Psoas muscle (tissue), 8 donors: Measurements from ENCODE around the gene KDM4F. TPM values are rescaled to one million over a fixed set of nuclear protein-coding genes. Genes with fewer than 3 reads are reported as not detected.

Experiments used
- ATAC-seq, 4 donors: fragments of 200-7000 bp; cut with Tn5 transposase; one replicate each; pipeline ENCODE4 v1.9.1; 2020; ENCODE audit warnings: moderate library complexity in 3 of 4, mild to moderate bottlenecking in 2 of 4
- DNase-seq, 2 donors: peaks; one replicate each; pipeline ENCODE4 v3.0.0-alpha.2; 2020
- H3K27ac ChIP-seq: fragments of 200-600 bp; one replicate; pipeline ENCODE4 v1.8.0; 2022
- H3K27me3 ChIP-seq, 3 donors: fragments of 200-600 bp in 1 of 3; one replicate each; pipeline versions ENCODE4 v1.6.1 to v1.8.0; 2013 to 2022; ENCODE audit warnings: low read length in 2 of 3, mild to moderate bottlenecking in 2 of 3, moderate library complexity in 1 of 3; ENCODE audit not compliant: insufficient read depth in 3 of 3
- H3K36me3 ChIP-seq, 2 donors: fragments of 200-600 bp in 1 of 2; one replicate each; pipeline versions ENCODE4 v1.6.1 to v1.8.0; 2013 to 2022; ENCODE audit warnings: low read depth in 1 of 2, mild to moderate bottlenecking in 1 of 2, moderate library complexity in 1 of 2; ENCODE audit not compliant: insufficient read depth in 1 of 2
- H3K4me1 ChIP-seq: fragments of 200-600 bp; one replicate; pipeline ENCODE4 v1.8.0; 2022
- H3K4me3 ChIP-seq: fragments of 200-600 bp; one replicate; pipeline ENCODE4 v1.8.0; 2022; ENCODE audit warnings: mild to moderate bottlenecking
- H3K9me3 ChIP-seq: fragments of 200-600 bp; one replicate; pipeline ENCODE4 v1.8.0; 2022
- WGBS, 3 donors: extraction: QIAGEN DNeasy Blood & Tissue Kit; methylation state at CpG; one replicate each; pipeline versions ENCODE4 v1.1.6 to v1.1.7; 2013; 5-methylcytosine and 5-hydroxymethylcytosine counted together
- intact Hi-C, 2 donors: fragments of 100-400 bp; cut with DNase I; formaldehyde crosslinking; loops; one replicate each; pipeline versions ENCODE4 v1.11.0 to v1.14.2; 2022
- polyA plus RNA-seq, 3 donors: library from polyadenylated mRNA; stranded (reverse); fragments of 200-250 nt; gene quantifications; one replicate each; pipeline ENCODE4 v1.2.3, GENCODE V29; 2013
- total RNA-seq, 4 donors: library from RNA; stranded (reverse); fragmentation: NEBNext Ultra II Directional in 2 of 4; extraction: Animal tissue kit (Norgen Biotek cat#: 25700) in 2 of 4; gene quantifications; one replicate each; pipeline versions ENCODE4 v1.2.1 to v1.2.4, GENCODE V29; 2021 to 2023
- TF ChIP-seq, protein P1 (sequence below): fragments of 200-600 bp; IDR thresholded peaks from one replicate; pipeline ENCODE4 v1.8.0; 2022; ENCODE audit warnings: antibody characterized with exemption
- donor health status: healthy with polysubstance abuse.
- donor health status: DM: no; HTN: no; CAD: no; lungs with moderate emphysema.
- donor health status: Bipolar disorder and iron deficiency.
- donor health status: healthy.
- donor health status: DM: yes; HTN: yes; CAD: no.
- donor health status: DM: no; HTN: no; CAD: no.
- donor health status: DM: no; HTN: no; CAD: no.
- donor health status: DM: yes; HTN: yes; CAD: no.

KDM4F gene
- total and polyA plus RNA-seq, 7 donors, result not detected

DNA sequence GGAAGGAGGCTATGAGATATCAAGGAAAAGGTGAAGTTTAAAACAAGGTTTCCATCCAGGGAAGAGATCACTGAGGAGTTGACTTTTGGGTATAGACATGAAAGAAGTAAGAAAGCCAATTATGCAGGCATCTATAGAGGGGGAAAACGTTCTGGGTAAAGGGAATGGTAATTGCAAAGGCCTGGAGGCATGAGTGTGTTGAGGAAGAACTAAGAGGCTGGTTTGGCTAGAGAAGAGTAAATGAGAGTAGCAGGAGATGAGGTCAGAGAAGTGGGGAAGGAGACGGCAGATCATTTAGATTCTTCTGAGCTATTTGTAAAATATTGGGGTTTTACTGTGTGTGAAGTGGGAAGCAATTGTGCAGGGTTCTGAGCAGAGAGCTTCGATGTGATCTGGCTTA is 48.0 kb downstream of the KDM4F start:
- Histone ChIP-seq H3K36me3 (no peaks in the 10 kb centered on the region), H3K4me3 (no peak overlapping the region), H3K27ac (peak overlapping the region; percentile 90), H3K9me3 (no peaks in the 10 kb centered on the region), H3K4me1 (peaks cover 68% of the 10 kb centered on the region), H3K27me3 (no peaks in the 10 kb centered on the region)
- DNase-seq (no peak), ATAC-seq (no peak)
- TF ChIP-seq, protein P1, sequence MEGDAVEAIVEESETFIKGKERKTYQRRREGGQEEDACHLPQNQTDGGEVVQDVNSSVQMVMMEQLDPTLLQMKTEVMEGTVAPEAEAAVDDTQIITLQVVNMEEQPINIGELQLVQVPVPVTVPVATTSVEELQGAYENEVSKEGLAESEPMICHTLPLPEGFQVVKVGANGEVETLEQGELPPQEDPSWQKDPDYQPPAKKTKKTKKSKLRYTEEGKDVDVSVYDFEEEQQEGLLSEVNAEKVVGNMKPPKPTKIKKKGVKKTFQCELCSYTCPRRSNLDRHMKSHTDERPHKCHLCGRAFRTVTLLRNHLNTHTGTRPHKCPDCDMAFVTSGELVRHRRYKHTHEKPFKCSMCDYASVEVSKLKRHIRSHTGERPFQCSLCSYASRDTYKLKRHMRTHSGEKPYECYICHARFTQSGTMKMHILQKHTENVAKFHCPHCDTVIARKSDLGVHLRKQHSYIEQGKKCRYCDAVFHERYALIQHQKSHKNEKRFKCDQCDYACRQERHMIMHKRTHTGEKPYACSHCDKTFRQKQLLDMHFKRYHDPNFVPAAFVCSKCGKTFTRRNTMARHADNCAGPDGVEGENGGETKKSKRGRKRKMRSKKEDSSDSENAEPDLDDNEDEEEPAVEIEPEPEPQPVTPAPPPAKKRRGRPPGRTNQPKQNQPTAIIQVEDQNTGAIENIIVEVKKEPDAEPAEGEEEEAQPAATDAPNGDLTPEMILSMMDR, result no peak
- intact Hi-C loops, result no loop called here
- WGBS, 3 donors, result 43 to 62% (median 47%) methylated on average over 3 of the region's 3 CpGs

DNA sequence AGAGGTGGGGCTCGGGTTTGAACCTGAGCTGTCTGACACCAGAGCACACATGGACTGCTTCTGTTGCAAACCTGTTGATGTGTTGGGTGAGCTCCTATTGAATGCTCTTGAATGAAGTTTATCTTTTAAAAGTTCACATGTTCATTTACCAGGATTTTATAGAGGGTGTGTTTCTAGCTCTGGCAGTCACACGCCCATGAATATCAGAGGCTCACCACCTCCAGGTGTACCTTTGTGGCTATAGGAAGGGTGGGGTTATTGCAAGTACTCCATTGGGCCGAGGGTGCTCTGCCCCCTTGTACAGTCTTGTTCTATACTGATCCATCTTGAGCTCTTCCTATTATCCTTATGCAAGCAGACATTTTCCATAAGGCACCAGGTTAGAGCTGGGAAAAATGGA is 49.6 kb downstream of the KDM4F start:
- H3K27me3 ChIP-seq, result no peaks in the 10 kb centered on the region
- DNase-seq, result no peak
- H3K9me3 ChIP-seq, result no peaks in the 10 kb centered on the region
- peak overlapping the region; percentile 94 for H3K27ac ChIP-seq
- no peaks in the 10 kb centered on the region for H3K36me3 ChIP-seq
- intact Hi-C loops, result no loop called here
- TF ChIP-seq, protein P1, result no peak
- WGBS, 3 donors, result 94 to 97% (median 95%) methylated on average over 3 of the region's 3 CpGs
- peaks cover 66% of the 10 kb centered on the region for H3K4me1 ChIP-seq
- no peak for ATAC-seq
- no peak overlapping the region for H3K4me3 ChIP-seq

DNA sequence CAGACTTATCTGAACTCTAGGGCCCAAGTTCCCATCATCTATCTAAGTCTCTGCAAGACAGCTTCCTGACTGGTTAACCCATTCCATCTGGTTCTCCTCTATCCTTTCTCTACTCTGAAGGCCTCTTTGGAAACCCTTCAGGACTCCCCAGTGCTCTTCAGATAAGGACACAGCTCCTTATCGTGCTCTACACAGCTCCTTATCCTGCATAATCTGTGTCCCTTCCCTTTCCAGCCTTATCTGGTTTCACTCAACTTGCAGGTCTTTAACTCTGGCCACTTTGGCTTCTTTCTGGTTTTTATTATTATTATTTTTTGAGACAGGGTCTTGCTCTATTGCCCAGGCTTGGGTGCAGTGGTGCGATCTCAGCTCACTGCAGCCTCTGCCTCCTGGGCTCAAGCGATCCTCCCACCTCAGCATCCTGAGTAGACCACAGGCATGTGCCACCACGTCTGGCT is 51.0 kb downstream of the KDM4F start:
- peaks cover 66% of the 10 kb centered on the region for H3K4me1 ChIP-seq

More for the DNA sequence above, 51.0 kb downstream of the KDM4F start:
- Histone ChIP-seq H3K27ac (peak overlapping the region; percentile 94), H3K27me3 (no peaks in the 10 kb centered on the region), H3K4me3 (no peak overlapping the region), H3K9me3 (no peaks in the 10 kb centered on the region), H3K36me3 (no peaks in the 10 kb centered on the region)
- intact Hi-C loops, result no loop called here
- DNase-seq, result no peak
- TF ChIP-seq, protein P1, result no peak
- no peak for ATAC-seq
- 62 to 83% (median 63%) methylated on average over 4 of the region's 4 CpGs for WGBS, 3 donors

Other genes with a start within 250 kb of the KDM4F start
- 10 to 100 TPM; 81.4 to 91.6 (median 83.3) TPM for gene CWC15, start 75.9 kb upstream of the KDM4F start, total RNA-seq
- 10 to 100 TPM; 71.4 to 89.7 (median 72.4) TPM for gene CWC15, start 75.9 kb upstream of the KDM4F start, polyA plus RNA-seq
- gene KDM4D, start 75.7 kb upstream of the KDM4F start, total RNA-seq, result under 1 TPM; 0.30 to 0.82 (median 0.53) TPM
- under 1 TPM; 0.15 to 0.91 (median 0.63) TPM for gene KDM4D, start 75.7 kb upstream of the KDM4F start, polyA plus RNA-seq
- not detected for gene KDM4E, start 24.2 kb upstream of the KDM4F start, total RNA-seq
- gene KDM4E, start 24.2 kb upstream of the KDM4F start, polyA plus RNA-seq, result not detected
- gene SRSF8, start 17.5 kb downstream of the KDM4F start, total RNA-seq, result 10 to 100 TPM; 26.6 to 35.3 (median 29.7) TPM
- 10 to 100 TPM; 17.7 to 24.8 (median 21.7) TPM for gene SRSF8, start 17.5 kb downstream of the KDM4F start, polyA plus RNA-seq
- gene ENDOD1, start 40.4 kb downstream of the KDM4F start, total RNA-seq, result 10 to 100 TPM; 29.0 to 55.3 (median 41.3) TPM
- gene ENDOD1, start 40.4 kb downstream of the KDM4F start, polyA plus RNA-seq, result 10 to 100 TPM in 2 of 3 donors, 1 to 10 TPM in 1; 9.8 to 22.5 (median 20.1) TPM
- 10 to 100 TPM in 3 of 4 donors, 1 to 10 TPM in 1; 5.3 to 94.6 (median 15.6) TPM for gene SESN3, start 181.8 kb downstream of the KDM4F start, total RNA-seq
- 1 to 10 TPM in 2 of 3 donors, under 1 TPM in 1; 0.92 to 3.8 (median 1.0) TPM for gene SESN3, start 181.8 kb downstream of the KDM4F start, polyA plus RNA-seq